Tibial nerve (tissue), 3 donors: ENCODE data around the gene PFKFB4.

Experiments
- CTCF ChIP-seq, 5 experiments: fragments of 200-600 bp in 3 of 5; fragments of 450-650 bp in 2 of 5; sonication (generic) in 3 of 5; IDR thresholded peaks; one replicate each; pipeline ENCODE4 v1.5.1; 2016 to 2019; ENCODE audit warnings: antibody characterized with exemption in 5 of 5, mild to moderate bottlenecking in 3 of 5, moderate library complexity in 2 of 5
- POLR2A ChIP-seq, 2 donors: fragments of 450-650 bp; IDR thresholded peaks; one replicate each; pipeline ENCODE4 v1.6.1; 2017; ENCODE audit warnings: antibody characterized with exemption in 2 of 2, mild to moderate bottlenecking in 2 of 2, moderate library complexity in 2 of 2

- TF ChIP-seq CTCF (IDR thresholded peaks at IDR 0.05) (no peak), POLR2A (IDR thresholded peaks at IDR 0.05) (no peak)
Observed at GRCh38 chr3:48521635-48522034, 35.0 kb downstream of the PFKFB4 start.
